ENCODE results near the gene LRRC40.

GRCh38 chr1:70103770-70104169 lies 101.6 kb downstream of the LRRC40 start:
- TF ChIP-seq CTCF (conservative IDR thresholded peaks at IDR 0.05; ENCODE audit: low read depth, low read length) (no peak), EZH2 (IDR thresholded peaks at IDR 0.05; ENCODE audit: borderline replicate concordance, low read depth, low read length, poor library complexity, severe bottlenecking) (no peak)

Measured in A673 (cell line).